ENCODE data around the gene RGPD3. TPM values are rescaled to one million over a fixed set of nuclear protein-coding genes. Genes with fewer than 3 reads are reported as not detected.
A peak's percentile ranks its signal among the peaks of the same experiment; 100 is the strongest.
"Not testable (repeated sequence)": the region's sequence is repeated elsewhere in the genome, so short reads cannot be mapped to it uniquely, and the experiment has no call there.

RGPD3 gene
- total RNA-seq, 1 donor from 2014 or later: 0.15 TPM

GRCh38 chr2:106486551-106487385, 18.6 kb upstream of the RGPD3 start, which contains the start of gene CD8B2:
TSS of gene CD8B2 (plus strand) at chr2:106487364. CDS start at chr2:106487427, 63 bp downstream.
- H3K9me3 Mint-ChIP-seq (ENCODE audit: unreplicated experiment); H3K4me3 Mint-ChIP-seq (ENCODE audit: unreplicated experiment); H3K4me1 Mint-ChIP-seq (ENCODE audit: unreplicated experiment); DNase-seq (ENCODE audit: low spot score); H3K36me3 Mint-ChIP-seq (ENCODE audit: low read depth, unreplicated experiment); H3K27ac Mint-ChIP-seq (ENCODE audit: unreplicated experiment); H3K27me3 Mint-ChIP-seq (ENCODE audit: unreplicated experiment): not testable (repeated sequence)

- not testable (repeated sequence) for DNase-seq (ENCODE audit: low spot score); H3K36me3 Mint-ChIP-seq (ENCODE audit: low read depth, unreplicated experiment); H3K9me3 Mint-ChIP-seq (ENCODE audit: unreplicated experiment); H3K27me3 Mint-ChIP-seq (ENCODE audit: unreplicated experiment); H3K4me1 Mint-ChIP-seq (ENCODE audit: unreplicated experiment); H3K27ac Mint-ChIP-seq (ENCODE audit: unreplicated experiment); H3K4me3 Mint-ChIP-seq (ENCODE audit: unreplicated experiment)
These were observed 11.3 kb upstream of the RGPD3 start for GRCh38 chr2:106479563-106479962.

GRCh38 chr2:106477647-106478046, 9.4 kb upstream of the RGPD3 start:
- not testable (repeated sequence) for H3K4me3 Mint-ChIP-seq (ENCODE audit: unreplicated experiment); H3K4me1 Mint-ChIP-seq (ENCODE audit: unreplicated experiment); DNase-seq (ENCODE audit: low spot score); H3K36me3 Mint-ChIP-seq (ENCODE audit: low read depth, unreplicated experiment); H3K27ac Mint-ChIP-seq (ENCODE audit: unreplicated experiment); H3K9me3 Mint-ChIP-seq (ENCODE audit: unreplicated experiment); H3K27me3 Mint-ChIP-seq (ENCODE audit: unreplicated experiment)

GRCh38 chr2:106470658-106471057, 2.4 kb upstream of the RGPD3 start:
- H3K4me1 Mint-ChIP-seq (ENCODE audit: unreplicated experiment); H3K27me3 Mint-ChIP-seq (ENCODE audit: unreplicated experiment); H3K9me3 Mint-ChIP-seq (ENCODE audit: unreplicated experiment); H3K36me3 Mint-ChIP-seq (ENCODE audit: low read depth, unreplicated experiment); H3K27ac Mint-ChIP-seq (ENCODE audit: unreplicated experiment); H3K4me3 Mint-ChIP-seq (ENCODE audit: unreplicated experiment): not testable (repeated sequence)
- peak; percentile 64 for DNase-seq (ENCODE audit: low spot score)

- H3K27me3 Mint-ChIP-seq (ENCODE audit: unreplicated experiment); H3K9me3 Mint-ChIP-seq (ENCODE audit: unreplicated experiment); H3K36me3 Mint-ChIP-seq (ENCODE audit: low read depth, unreplicated experiment); H3K4me3 Mint-ChIP-seq (ENCODE audit: unreplicated experiment); DNase-seq (ENCODE audit: low spot score); H3K27ac Mint-ChIP-seq (ENCODE audit: unreplicated experiment); H3K4me1 Mint-ChIP-seq (ENCODE audit: unreplicated experiment): not testable (repeated sequence)
These were observed 697 bp downstream of the RGPD3 start for GRCh38 chr2:106467516-106467915.

- not testable (repeated sequence) for H3K9me3 Mint-ChIP-seq (ENCODE audit: unreplicated experiment); H3K4me3 Mint-ChIP-seq (ENCODE audit: unreplicated experiment); H3K27ac Mint-ChIP-seq (ENCODE audit: unreplicated experiment); H3K36me3 Mint-ChIP-seq (ENCODE audit: low read depth, unreplicated experiment); H3K27me3 Mint-ChIP-seq (ENCODE audit: unreplicated experiment); DNase-seq (ENCODE audit: low spot score); H3K4me1 Mint-ChIP-seq (ENCODE audit: unreplicated experiment)
These were observed 6.3 kb downstream of the RGPD3 start for GRCh38 chr2:106461882-106462281.

- DNase-seq (ENCODE audit: low spot score); H3K9me3 Mint-ChIP-seq (ENCODE audit: unreplicated experiment); H3K4me1 Mint-ChIP-seq (ENCODE audit: unreplicated experiment); H3K36me3 Mint-ChIP-seq (ENCODE audit: low read depth, unreplicated experiment); H3K4me3 Mint-ChIP-seq (ENCODE audit: unreplicated experiment); H3K27ac Mint-ChIP-seq (ENCODE audit: unreplicated experiment); H3K27me3 Mint-ChIP-seq (ENCODE audit: unreplicated experiment): not testable (repeated sequence)
These were observed 77.5 kb downstream of the RGPD3 start for GRCh38 chr2:106390680-106391079.

- H3K27ac Mint-ChIP-seq (ENCODE audit: unreplicated experiment); H3K4me3 Mint-ChIP-seq (ENCODE audit: unreplicated experiment); H3K36me3 Mint-ChIP-seq (ENCODE audit: low read depth, unreplicated experiment); H3K9me3 Mint-ChIP-seq (ENCODE audit: unreplicated experiment); H3K27me3 Mint-ChIP-seq (ENCODE audit: unreplicated experiment); DNase-seq (ENCODE audit: low spot score); H3K4me1 Mint-ChIP-seq (ENCODE audit: unreplicated experiment): not testable (repeated sequence)
These were observed 79.3 kb downstream of the RGPD3 start for GRCh38 chr2:106388814-106389410.

- not testable (repeated sequence) for H3K36me3 Mint-ChIP-seq (ENCODE audit: low read depth, unreplicated experiment); H3K4me3 Mint-ChIP-seq (ENCODE audit: unreplicated experiment); H3K4me1 Mint-ChIP-seq (ENCODE audit: unreplicated experiment); H3K27ac Mint-ChIP-seq (ENCODE audit: unreplicated experiment); DNase-seq (ENCODE audit: low spot score); H3K9me3 Mint-ChIP-seq (ENCODE audit: unreplicated experiment); H3K27me3 Mint-ChIP-seq (ENCODE audit: unreplicated experiment)
These were observed 83.7 kb downstream of the RGPD3 start for GRCh38 chr2:106384548-106384947.

GRCh38 chr2:106381867-106382266, 86.3 kb downstream of the RGPD3 start:
- not testable (repeated sequence) for H3K9me3 Mint-ChIP-seq (ENCODE audit: unreplicated experiment); H3K4me1 Mint-ChIP-seq (ENCODE audit: unreplicated experiment); H3K27ac Mint-ChIP-seq (ENCODE audit: unreplicated experiment); DNase-seq (ENCODE audit: low spot score); H3K27me3 Mint-ChIP-seq (ENCODE audit: unreplicated experiment); H3K4me3 Mint-ChIP-seq (ENCODE audit: unreplicated experiment); H3K36me3 Mint-ChIP-seq (ENCODE audit: low read depth, unreplicated experiment)

- not testable (repeated sequence) for H3K36me3 Mint-ChIP-seq (ENCODE audit: low read depth, unreplicated experiment); H3K27ac Mint-ChIP-seq (ENCODE audit: unreplicated experiment); H3K9me3 Mint-ChIP-seq (ENCODE audit: unreplicated experiment); H3K27me3 Mint-ChIP-seq (ENCODE audit: unreplicated experiment); H3K4me1 Mint-ChIP-seq (ENCODE audit: unreplicated experiment); H3K4me3 Mint-ChIP-seq (ENCODE audit: unreplicated experiment); DNase-seq (ENCODE audit: low spot score)
These were observed 88.6 kb downstream of the RGPD3 start for GRCh38 chr2:106379567-106379966.

GRCh38 chr2:106369182-106369581, 99.0 kb downstream of the RGPD3 start:
- not testable (repeated sequence) for DNase-seq (ENCODE audit: low spot score)

More at GRCh38 chr2:106369182-106369581, 99.0 kb downstream of the RGPD3 start:
- H3K36me3 Mint-ChIP-seq (ENCODE audit: low read depth, unreplicated experiment); H3K9me3 Mint-ChIP-seq (ENCODE audit: unreplicated experiment); H3K27me3 Mint-ChIP-seq (ENCODE audit: unreplicated experiment); H3K4me3 Mint-ChIP-seq (ENCODE audit: unreplicated experiment); H3K4me1 Mint-ChIP-seq (ENCODE audit: unreplicated experiment); H3K27ac Mint-ChIP-seq (ENCODE audit: unreplicated experiment): not testable (repeated sequence)
